ENCODE measurements around the gene LHX8.

Gene LHX8

DNA sequence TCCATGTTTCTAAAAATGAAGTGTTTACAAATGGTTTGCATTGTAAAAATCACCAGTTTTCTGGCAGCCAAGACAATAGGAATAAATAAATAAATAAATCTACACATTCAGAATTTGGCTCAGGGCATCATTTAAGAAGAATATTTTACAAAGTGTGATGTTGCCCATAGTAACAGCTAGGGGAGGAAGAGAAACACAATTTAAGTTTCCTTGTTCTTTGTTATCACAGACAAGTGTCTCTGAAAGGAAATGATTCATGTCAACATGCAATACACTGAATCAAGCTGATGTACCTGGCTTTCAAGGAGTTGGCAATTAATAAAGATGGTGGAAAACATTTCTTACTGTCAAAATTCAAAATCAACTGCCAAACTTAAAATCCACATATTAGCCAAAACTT is 74.7 kb downstream of the LHX8 start:
- no peak for DNase-seq

All from fibroblast of skin of abdomen (primary cell).